Measurements from ENCODE around the gene IL9R.
"Not testable (repeated sequence)": the region's sequence is repeated elsewhere in the genome, so short reads cannot be mapped to it uniquely, and the experiment has no call there.

Gene IL9R

GRCh38 chrX:155999751-156000150 is 2.3 kb downstream of the IL9R start:
- not testable (repeated sequence) for DNase-seq

- no peak for DNase-seq
Observed at GRCh38 chrX:156000361-156000926, 2.9 kb downstream of the IL9R start.

- DNase-seq = no peak
Observed at GRCh38 chrX:156001001-156001666, 3.6 kb downstream of the IL9R start.

- no peak for DNase-seq
Observed at GRCh38 chrX:156001667-156002021, 4.1 kb downstream of the IL9R start.

GRCh38 chrX:156002507-156002906 is 5.0 kb downstream of the IL9R start:
- no peak for DNase-seq

GRCh38 chrX:156003486-156004185 is 6.1 kb downstream of the IL9R start:
- no peak for DNase-seq

DNA sequence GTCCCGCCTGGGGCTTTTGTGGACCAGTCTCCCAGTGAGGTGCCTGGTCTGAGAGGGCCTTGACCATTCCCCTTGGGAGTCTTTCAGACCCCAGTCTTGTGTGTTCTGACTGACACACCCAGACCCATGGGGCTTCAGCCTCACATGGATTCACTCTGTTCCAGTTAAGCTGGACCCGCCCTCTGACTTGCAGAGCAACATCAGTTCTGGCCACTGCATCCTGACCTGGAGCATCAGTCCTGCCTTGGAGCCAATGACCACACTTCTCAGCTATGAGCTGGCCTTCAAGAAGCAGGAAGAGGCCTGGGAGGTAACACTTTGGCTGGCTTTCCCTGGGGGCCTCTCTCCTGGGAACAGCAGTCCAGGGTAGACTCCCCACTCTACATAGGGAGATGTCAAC is 6.8 kb downstream of the IL9R start:
- DNase-seq = no peak

GRCh38 chrX:156004740-156005139 is 7.2 kb downstream of the IL9R start:
- DNase-seq = no peak

GRCh38 chrX:156005144-156005543 is 7.6 kb downstream of the IL9R start:
- DNase-seq = no peak

DNA sequence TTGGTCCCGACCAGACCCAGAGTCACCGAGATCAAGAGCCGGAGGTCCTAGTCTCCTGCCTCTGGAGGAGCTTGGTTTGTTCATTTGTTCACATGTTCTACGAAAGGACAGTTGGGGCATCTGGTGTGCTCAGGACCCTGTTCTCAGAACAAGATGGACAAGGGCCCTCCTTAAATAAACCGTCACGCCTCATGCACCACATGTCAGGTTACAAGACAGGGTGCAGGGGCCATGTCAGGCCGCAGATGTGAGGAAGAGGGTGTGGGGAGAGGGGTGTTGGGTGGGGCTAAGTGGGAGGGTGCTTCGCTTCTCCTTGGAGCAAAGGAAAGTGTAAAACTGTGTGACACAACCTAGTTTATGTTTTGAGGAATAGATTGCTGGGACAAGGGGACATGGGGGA is 9.0 kb downstream of the IL9R start:
- DNase-seq = not testable (repeated sequence)

DNA sequence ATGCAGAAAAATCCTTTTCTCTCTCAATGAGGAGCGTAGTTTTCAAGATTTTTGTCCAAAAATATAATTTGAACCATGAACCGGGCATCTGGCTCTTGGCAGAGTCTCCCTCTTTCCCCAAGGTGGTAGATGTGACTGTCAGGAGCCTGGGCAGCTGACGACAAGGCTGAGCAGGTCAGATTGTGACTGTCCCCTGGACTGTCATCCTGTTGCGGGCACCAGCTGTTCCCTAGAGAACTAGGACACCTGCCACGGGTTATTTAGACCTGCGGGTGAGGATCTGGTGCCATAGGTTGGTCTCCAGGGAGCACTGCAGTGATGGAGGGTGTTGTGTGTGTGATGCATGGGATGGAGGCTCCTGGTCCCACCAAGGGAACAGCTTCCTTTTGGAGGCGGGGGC is 10.9 kb downstream of the IL9R start:
- DNase-seq = not testable (repeated sequence)

- DNase-seq = no peak
Observed at GRCh38 chrX:156008915-156009314, 11.4 kb downstream of the IL9R start.

DNA sequence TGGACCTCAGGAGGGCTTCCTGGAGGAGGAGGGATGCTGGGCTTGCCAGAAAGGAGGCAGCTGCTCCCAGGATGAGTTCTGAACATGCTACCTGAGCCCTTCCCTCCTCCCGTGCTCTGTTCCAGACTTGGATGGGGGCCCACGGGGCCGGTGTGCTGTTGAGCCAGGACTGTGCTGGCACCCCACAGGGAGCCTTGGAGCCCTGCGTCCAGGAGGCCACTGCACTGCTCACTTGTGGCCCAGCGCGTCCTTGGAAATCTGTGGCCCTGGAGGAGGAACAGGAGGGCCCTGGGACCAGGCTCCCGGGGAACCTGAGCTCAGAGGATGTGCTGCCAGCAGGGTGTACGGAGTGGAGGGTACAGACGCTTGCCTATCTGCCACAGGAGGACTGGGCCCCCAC is 12.2 kb downstream of the IL9R start:
- not testable (repeated sequence) for DNase-seq

DNA sequence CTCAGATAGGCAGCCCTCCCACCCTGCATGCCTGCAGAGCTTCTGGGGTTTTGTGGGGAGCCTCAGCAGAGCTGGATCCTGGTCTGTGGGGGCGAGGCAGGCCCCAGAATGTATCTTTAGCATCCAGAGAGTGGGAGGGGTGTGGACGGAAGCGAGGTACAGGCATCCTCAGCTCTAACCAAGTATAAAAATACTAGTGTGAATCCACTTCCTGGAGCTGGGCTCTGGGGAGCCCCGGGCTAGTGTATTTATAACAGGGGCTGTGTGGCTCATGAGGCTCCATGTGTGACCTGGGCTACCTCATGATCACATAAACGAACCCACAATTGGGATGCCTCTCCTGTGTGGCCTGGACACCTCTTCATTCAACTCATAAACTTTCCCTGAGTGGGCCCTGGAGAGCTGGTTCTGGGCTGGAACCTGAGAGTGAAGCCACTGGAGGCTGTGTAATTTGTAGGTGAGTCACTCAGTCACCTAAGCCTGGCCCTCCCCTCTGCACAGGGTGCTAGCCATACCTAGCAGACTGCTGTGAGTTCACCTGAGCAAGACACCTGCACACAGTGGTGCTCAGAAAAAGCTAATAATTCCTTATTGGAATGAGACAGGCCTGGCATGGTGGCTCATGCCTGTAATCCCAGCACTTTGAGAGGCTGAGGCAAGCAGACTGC is 15.9 kb downstream of the IL9R start:
- not testable (repeated sequence) for DNase-seq

DNA sequence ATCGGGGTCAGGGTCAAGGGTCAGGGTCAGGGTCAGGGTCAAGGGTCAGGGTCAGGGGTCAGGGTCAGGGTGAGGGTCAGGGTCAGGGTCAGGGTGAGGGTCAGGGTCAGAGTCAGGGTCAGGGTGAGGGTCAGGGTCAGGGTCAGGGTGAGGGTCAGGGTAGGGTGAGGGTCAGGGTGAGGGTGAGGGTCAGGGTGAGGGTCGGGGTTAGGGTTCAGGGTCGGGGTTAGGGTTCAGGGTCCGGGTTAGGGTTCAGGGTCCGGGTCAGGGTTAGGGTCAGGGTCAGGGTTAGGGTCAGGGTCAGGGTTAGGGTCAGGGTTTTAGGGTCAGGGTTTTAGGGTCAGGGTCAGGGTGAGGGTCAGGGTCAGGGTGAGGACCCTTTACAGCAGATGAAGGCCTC is 22.4 kb downstream of the IL9R start:
- DNase-seq = not testable (repeated sequence)

GRCh38 chrX:156023002-156023401 is 25.5 kb downstream of the IL9R start:
- not testable (repeated sequence) for DNase-seq

DNA sequence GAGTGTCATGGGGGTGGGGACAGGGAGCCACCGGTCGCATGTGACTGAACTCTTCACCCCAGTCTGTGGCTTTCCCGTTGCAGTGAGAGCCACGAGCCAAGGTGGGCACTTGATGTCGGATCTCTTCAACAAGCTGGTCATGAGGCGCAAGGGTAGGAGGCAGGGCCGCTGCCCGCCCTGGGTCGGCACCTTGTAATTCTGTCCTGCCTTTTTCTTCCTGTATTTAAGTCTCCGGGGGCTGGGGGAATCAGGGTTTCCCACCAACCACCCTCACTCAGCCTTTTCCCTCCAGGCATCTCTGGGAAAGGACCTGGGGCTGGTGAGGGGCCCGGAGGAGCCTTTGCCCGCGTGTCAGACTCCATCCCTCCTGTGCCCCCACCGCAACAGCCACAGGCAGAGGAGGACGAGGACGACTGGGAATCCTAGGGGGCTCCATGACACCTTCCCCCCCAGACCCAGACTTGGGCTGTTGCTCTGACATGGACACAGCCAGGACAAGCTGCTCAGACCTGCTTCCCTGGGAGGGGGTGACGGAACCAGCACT is 27.5 kb downstream of the IL9R start:
- DNase-seq = not testable (repeated sequence)

DNA sequence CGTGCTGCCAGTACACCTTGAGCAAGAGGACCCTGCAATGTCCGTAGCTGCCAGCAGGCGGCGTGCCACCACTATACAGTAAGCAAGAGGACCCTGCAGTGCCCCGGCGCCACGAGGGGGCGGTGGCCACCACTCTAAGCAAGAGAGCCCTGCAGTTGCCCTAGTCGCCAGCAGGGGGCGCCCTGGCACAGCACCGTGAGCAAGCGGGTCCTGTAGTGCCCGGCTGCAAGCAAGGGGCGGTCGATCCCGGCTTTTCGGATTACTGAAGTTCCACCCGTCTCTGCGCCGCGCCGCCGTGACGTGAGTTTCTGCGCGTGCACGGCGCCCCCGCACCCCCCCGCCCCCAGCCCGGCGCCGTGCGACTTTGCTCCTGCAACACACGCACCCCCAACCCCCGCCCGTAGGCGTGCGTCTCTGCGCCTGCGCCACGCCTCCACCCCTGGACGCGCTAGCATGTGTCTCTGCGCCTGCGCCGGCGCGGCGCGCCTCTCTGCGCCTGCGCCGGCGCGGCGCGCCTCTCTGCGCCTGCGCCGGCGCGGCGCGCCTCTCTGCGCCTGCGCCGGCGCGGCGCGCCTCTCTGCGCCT is 31.2 kb downstream of the IL9R start:
- not testable (repeated sequence) for DNase-seq

DNA sequence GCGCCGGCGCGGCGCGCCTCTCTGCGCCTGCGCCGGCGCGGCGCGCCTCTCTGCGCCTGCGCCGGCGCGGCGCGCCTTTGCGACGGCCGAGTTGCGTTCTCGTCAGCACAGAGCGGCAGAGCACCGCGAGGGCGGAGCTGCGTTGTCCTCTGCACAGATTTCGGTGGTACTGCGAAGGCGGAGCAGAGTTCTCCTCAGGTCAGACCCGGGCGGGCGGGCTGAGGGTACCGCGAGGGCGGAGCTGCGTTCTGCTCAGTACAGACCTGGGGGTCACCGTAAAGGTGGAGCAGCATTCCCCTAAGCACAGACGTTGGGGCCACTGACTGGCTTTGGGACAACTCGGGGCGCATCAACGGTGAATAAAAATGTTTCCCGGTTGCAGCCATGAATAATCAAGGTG is 31.8 kb downstream of the IL9R start:
- not testable (repeated sequence) for DNase-seq

DNA sequence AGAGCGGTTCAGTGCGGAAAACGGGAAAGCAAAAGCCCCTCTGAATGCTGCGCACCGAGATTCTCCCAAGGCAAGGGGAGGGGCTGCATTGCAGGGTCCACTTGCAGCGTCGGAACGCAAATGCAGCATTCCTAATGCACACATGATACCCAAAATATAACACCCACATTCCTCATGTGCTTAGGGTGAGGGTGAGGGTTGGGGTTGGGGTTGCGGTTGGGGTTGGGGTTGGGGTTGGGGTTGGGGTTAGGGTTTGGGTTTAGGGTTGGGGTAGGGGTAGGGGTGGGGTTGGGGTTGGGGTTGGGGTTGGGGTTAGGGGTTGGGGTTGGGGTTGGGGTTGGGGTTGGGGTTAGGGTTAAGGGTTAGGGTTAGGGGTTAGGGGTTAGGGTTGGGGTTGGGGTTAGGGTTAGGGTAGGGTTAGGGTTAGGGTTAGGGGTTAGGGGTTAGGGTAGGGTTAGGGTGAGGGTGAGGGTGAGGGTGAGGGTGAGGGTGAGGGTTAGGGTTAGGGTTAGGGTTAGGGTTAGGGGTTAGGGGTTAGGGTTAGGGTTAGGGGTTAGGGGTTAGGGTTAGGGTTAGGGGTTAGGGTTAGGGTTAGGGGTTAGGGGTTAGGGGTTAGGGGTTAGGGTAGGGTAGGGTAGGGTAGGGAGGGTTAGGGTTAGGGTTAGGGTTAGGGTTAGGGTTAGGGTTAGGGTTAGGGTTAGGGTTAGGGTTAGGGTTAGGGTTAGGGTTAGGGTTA is 32.4 kb downstream of the IL9R start:
- DNase-seq = not testable (repeated sequence)

- peak; percentile 38 for DNase-seq
Observed at GRCh38 chrX:156030474-156030873, 33.0 kb downstream of the IL9R start.
